ENCODE data around the gene SEZ6.

The SEZ6 gene

GRCh38 chr17:29048440-29049368 is 42.9 kb upstream of the SEZ6 start:
- peak; percentile 91 for DNase-seq
- H3K79me2 ChIP-seq (ENCODE audit: insufficient read depth, low read length), result no peaks in the 10 kb centered on the region
- peak overlapping the region in 1 of 2 experiments; percentile 31; a peak in 2 of 4 replicates for H3K4me3 ChIP-seq (ENCODE audit: low read depth in 1 of 2, low read length in 2 of 2)
- ATAC-seq (ENCODE audit: insufficient read depth, low read depth), result peak; percentile 99
- no peaks in the 10 kb centered on the region for H4K20me1 ChIP-seq (ENCODE audit: insufficient read depth, low read length)
- peak overlapping the region; percentile 55 for H3K4me2 ChIP-seq (ENCODE audit: insufficient read depth, low read length)
- TF ChIP-seq CTCF (IDR thresholded peaks at IDR 0.05; ENCODE audit: borderline replicate concordance, extremely low read depth, low read length, poor library complexity, severe bottlenecking) (no peak), EZH2 (IDR thresholded peaks at IDR 0.05; ENCODE audit: borderline replicate concordance, low read depth, low read length, severe bottlenecking) (no peak)
- H3K27me3 ChIP-seq (ENCODE audit: insufficient read depth, low read length, poor library complexity), result no peaks in the 10 kb centered on the region
- peak overlapping the region; percentile 67 for H2AFZ ChIP-seq (ENCODE audit: low read depth, low read length)
- no peaks in the 10 kb centered on the region for H3K9me3 ChIP-seq (ENCODE audit: insufficient read depth, low read length, severe bottlenecking)
- peak overlapping the region; percentile 84 for H3K27ac ChIP-seq (ENCODE audit: low read length)
- peaks cover 24% of the 10 kb centered on the region for H3K4me1 ChIP-seq (ENCODE audit: insufficient read depth, low read length)
- H3K9ac ChIP-seq (ENCODE audit: low read depth, low read length), result peak overlapping the region; percentile 50
- no peaks in the 10 kb centered on the region for H3K36me3 ChIP-seq (ENCODE audit: insufficient read depth, low read length)

- ATAC-seq (ENCODE audit: insufficient read depth, low read depth), result no peak
- peaks cover 32% of the 10 kb centered on the region for H3K4me1 ChIP-seq (ENCODE audit: insufficient read depth, low read length)
Observed at GRCh38 chr17:29046473-29046839, 40.6 kb upstream of the SEZ6 start.

GRCh38 chr17:29045734-29046472 is 40.1 kb upstream of the SEZ6 start:
- no peak overlapping the region for H3K27ac ChIP-seq (ENCODE audit: low read length)
- no peaks in the 10 kb centered on the region for H3K36me3 ChIP-seq (ENCODE audit: insufficient read depth, low read length)
- ATAC-seq (ENCODE audit: insufficient read depth, low read depth) (no peak), DNase-seq (no peak)
- H3K9me3 ChIP-seq (ENCODE audit: insufficient read depth, low read length, severe bottlenecking), result no peaks in the 10 kb centered on the region
- no peaks in the 10 kb centered on the region for H3K79me2 ChIP-seq (ENCODE audit: insufficient read depth, low read length)
- no peaks in the 10 kb centered on the region for H3K27me3 ChIP-seq (ENCODE audit: insufficient read depth, low read length, poor library complexity)
- H3K4me1 ChIP-seq (ENCODE audit: insufficient read depth, low read length), result peaks cover 32% of the 10 kb centered on the region
- no peaks in the 10 kb centered on the region for H4K20me1 ChIP-seq (ENCODE audit: insufficient read depth, low read length)
- H2AFZ ChIP-seq (ENCODE audit: low read depth, low read length), result no peak overlapping the region
- H3K4me2 ChIP-seq (ENCODE audit: insufficient read depth, low read length), result no peak overlapping the region
- no peak overlapping the region for H3K4me3 ChIP-seq (ENCODE audit: low read depth in 1 of 2, low read length in 2 of 2)
- H3K9ac ChIP-seq (ENCODE audit: low read depth, low read length), result no peak overlapping the region
- TF ChIP-seq CTCF (IDR thresholded peaks at IDR 0.05; ENCODE audit: borderline replicate concordance, extremely low read depth, low read length, poor library complexity, severe bottlenecking), result no peak
- TF ChIP-seq EZH2 (IDR thresholded peaks at IDR 0.05; ENCODE audit: borderline replicate concordance, low read depth, low read length, severe bottlenecking), result no peak

More at GRCh38 chr17:29046473-29046839, 40.6 kb upstream of the SEZ6 start:
- TF ChIP-seq CTCF (IDR thresholded peaks at IDR 0.05; ENCODE audit: borderline replicate concordance, extremely low read depth, low read length, poor library complexity, severe bottlenecking), result no peak
- TF ChIP-seq EZH2 (IDR thresholded peaks at IDR 0.05; ENCODE audit: borderline replicate concordance, low read depth, low read length, severe bottlenecking), result no peak
- Histone ChIP-seq H3K27me3 (ENCODE audit: insufficient read depth, low read length, poor library complexity) (no peaks in the 10 kb centered on the region), H3K4me2 (ENCODE audit: insufficient read depth, low read length) (no peak overlapping the region), H3K79me2 (ENCODE audit: insufficient read depth, low read length) (no peaks in the 10 kb centered on the region), H2AFZ (ENCODE audit: low read depth, low read length) (no peak overlapping the region), H3K27ac (ENCODE audit: low read length) (no peak overlapping the region), H3K36me3 (ENCODE audit: insufficient read depth, low read length) (no peaks in the 10 kb centered on the region), H4K20me1 (ENCODE audit: insufficient read depth, low read length) (no peaks in the 10 kb centered on the region), H3K9me3 (ENCODE audit: insufficient read depth, low read length, severe bottlenecking) (no peaks in the 10 kb centered on the region), H3K4me3 (ENCODE audit: low read depth in 1 of 2, low read length in 2 of 2) (no peak overlapping the region), H3K9ac (ENCODE audit: low read depth, low read length) (no peak overlapping the region)
- no peak for DNase-seq
